ENCODE results near the gene TEX2. TPM values are rescaled to one million over a fixed set of nuclear protein-coding genes. Genes with fewer than 3 reads are reported as not detected.
A peak's percentile ranks its signal among the peaks of the same experiment; 100 is the strongest.

Gene TEX2
- total RNA-seq, 4 donors from 2014 or later = 35.5 to 41.3 (median 36.9) TPM

GRCh38 chr17:64113006-64113405 is 150.1 kb downstream of the TEX2 start:
- H3K9me3 ChIP-seq = no peaks in the 10 kb centered on the region
- no peaks in the 10 kb centered on the region for H3K27me3 ChIP-seq
- no peak overlapping the region for H3K27ac ChIP-seq
- no peak for TF ChIP-seq EP300 (IDR thresholded peaks at IDR 0.05)
- no peak for TF ChIP-seq POLR2AphosphoS5 (IDR thresholded peaks at IDR 0.05)
- TF ChIP-seq POLR2A (IDR thresholded peaks at IDR 0.05) = no peak
- TF ChIP-seq CTCF (IDR thresholded peaks at IDR 0.05) = no peak
- 97% methylated on average over 2 of the region's 2 CpGs for WGBS
- no peak for DNase-seq (ENCODE audit: low spot score in 2 of 2)
- no peaks in the 10 kb centered on the region for H3K36me3 ChIP-seq
- H3K4me3 ChIP-seq = no peak overlapping the region
- H3K4me1 ChIP-seq = peaks cover 42% of the 10 kb centered on the region

- H3K27ac ChIP-seq = no peak overlapping the region
- H3K36me3 ChIP-seq = no peaks in the 10 kb centered on the region
- WGBS = 94% methylated on average over 4 of the region's 4 CpGs
- H3K4me3 ChIP-seq = no peak overlapping the region
- H3K27me3 ChIP-seq = no peaks in the 10 kb centered on the region
- no peak for TF ChIP-seq CTCF (IDR thresholded peaks at IDR 0.05)
- no peak for DNase-seq (ENCODE audit: low spot score in 2 of 2)
- peaks cover 48% of the 10 kb centered on the region for H3K4me1 ChIP-seq
- no peaks in the 10 kb centered on the region for H3K9me3 ChIP-seq
These were observed 151.2 kb downstream of the TEX2 start for GRCh38 chr17:64111831-64112230.

GRCh38 chr17:64110379-64111152 is 152.5 kb downstream of the TEX2 start:
- Histone ChIP-seq H3K36me3 (no peaks in the 10 kb centered on the region), H3K27me3 (no peaks in the 10 kb centered on the region), H3K4me3 (no peak overlapping the region), H3K9me3 (no peaks in the 10 kb centered on the region), H3K27ac (no peak overlapping the region), H3K4me1 (peaks cover 51% of the 10 kb centered on the region)
- WGBS = 81% methylated on average over 12 of the region's 12 CpGs
- TF ChIP-seq POLR2A (IDR thresholded peaks at IDR 0.05) (no peak), CTCF (IDR thresholded peaks at IDR 0.05) (no peak), EP300 (IDR thresholded peaks at IDR 0.05) (no peak), POLR2AphosphoS5 (IDR thresholded peaks at IDR 0.05) (no peak)
- DNase-seq (ENCODE audit: low spot score in 2 of 2) = no peak

GRCh38 chr17:64109400-64109799 is 153.7 kb downstream of the TEX2 start:
- peaks cover 43% of the 10 kb centered on the region for H3K4me1 ChIP-seq
- no peaks in the 10 kb centered on the region for H3K36me3 ChIP-seq
- no peak overlapping the region for H3K27ac ChIP-seq
- 89% methylated on average over 5 of the region's 5 CpGs for WGBS
- DNase-seq (ENCODE audit: low spot score in 2 of 2) = no peak
- no peak overlapping the region for H3K4me3 ChIP-seq
- TF ChIP-seq POLR2A (IDR thresholded peaks at IDR 0.05) = no peak
- no peak for TF ChIP-seq POLR2AphosphoS5 (IDR thresholded peaks at IDR 0.05)
- TF ChIP-seq EP300 (IDR thresholded peaks at IDR 0.05) = no peak
- no peak for TF ChIP-seq CTCF (IDR thresholded peaks at IDR 0.05)
- H3K9me3 ChIP-seq = no peaks in the 10 kb centered on the region
- H3K27me3 ChIP-seq = no peaks in the 10 kb centered on the region

- no peak for DNase-seq (ENCODE audit: low spot score in 2 of 2)
- no peak overlapping the region for H3K4me3 ChIP-seq
- H3K27me3 ChIP-seq = no peaks in the 10 kb centered on the region
These were observed 155.4 kb downstream of the TEX2 start for GRCh38 chr17:64107500-64108236.

More at GRCh38 chr17:64107500-64108236, 155.4 kb downstream of the TEX2 start:
- WGBS = 74% methylated on average over 5 of the region's 5 CpGs
- TF ChIP-seq EP300 (IDR thresholded peaks at IDR 0.05) (no peak), POLR2A (IDR thresholded peaks at IDR 0.05) (no peak), CTCF (IDR thresholded peaks at IDR 0.05) (no peak), POLR2AphosphoS5 (IDR thresholded peaks at IDR 0.05) (no peak)
- H3K27ac ChIP-seq = peak overlapping the region; percentile 5
- H3K36me3 ChIP-seq = no peaks in the 10 kb centered on the region
- peaks cover 39% of the 10 kb centered on the region for H3K4me1 ChIP-seq
- H3K9me3 ChIP-seq = no peaks in the 10 kb centered on the region
